K562 (cell line): Measurements from ENCODE around the gene TOMT. TPM values are rescaled to one million over a fixed set of nuclear protein-coding genes. Genes with fewer than 3 reads are reported as not detected.

Source experiments
- BCOR ChIP-seq: fragments of 450-650 bp; IDR thresholded peaks from 2 replicates; pipeline ENCODE4 v1.6.1; 2016
- NFE2L1 ChIP-seq: fragments of 450-650 bp; IDR thresholded peaks from 2 replicates; pipeline ENCODE4 v1.6.1; 2016; ENCODE audit warnings: missing genetic modification characterization, low read depth, mild to moderate bottlenecking, missing compliant biosample characterization, moderate library complexity, borderline replicate concordance
- PML ChIP-seq: IDR thresholded peaks from 2 replicates; pipeline ENCODE4 v1.6.1; 2012; ENCODE audit warnings: low read length, inconsistent platforms
- POLR2AphosphoS2 ChIP-seq: IDR thresholded peaks from 2 replicates; pipeline ENCODE4 v1.6.1; 2012; ENCODE audit warnings: low read length, improper control_type of control experiment
- POLR2B ChIP-seq: fragments of 450-650 bp; IDR thresholded peaks from 2 replicates; pipeline ENCODE4 v1.6.1; 2018; ENCODE audit warnings: low read depth; ENCODE audit not compliant: partially characterized antibody
- SLC30A9 ChIP-seq: fragments of 250-450 bp; sonication (Bioruptor Pico); IDR thresholded peaks from 2 replicates; pipeline ENCODE4 v1.8.0; 2022; ENCODE audit warnings: mild to moderate bottlenecking, moderate library complexity
- TAF1 ChIP-seq: IDR thresholded peaks from 2 replicates; pipeline ENCODE4 v1.6.1; 2011; ENCODE audit warnings: mild to moderate bottlenecking, low read length, moderate library complexity; ENCODE audit not compliant: insufficient read depth, control insufficient read depth, severe bottlenecking; ENCODE audit errors: extremely low read depth
- ZNF3 ChIP-seq: fragments of 250-450 bp; sonication (Bioruptor Pico); IDR thresholded peaks from 2 replicates; pipeline ENCODE4 v1.5.0; 2021; ENCODE audit warnings: mild to moderate bottlenecking, moderate library complexity
- ZSCAN29 ChIP-seq: fragments of 450-650 bp; IDR thresholded peaks from 2 replicates; pipeline ENCODE4 v1.6.1; 2017
- polyA plus RNA-seq, 8 experiments: library from polyadenylated mRNA; depleted of rRNA in 4 of 8; stranded (reverse) in 5 of 8; unstranded in 3 of 8; fragments of >200 nt; fragmentation: Nextera tagmentation in 2 of 8; fragmentation: Illumina TruSeq in 1 of 8; extraction: Ambion mirVana in 2 of 8; extraction: Trizol in 1 of 8; gene quantifications; 2 replicates each; pipeline versions ENCODE4 v1.2.1 to v1.2.3, GENCODE V29; 2011 to 2014; ENCODE audit warnings: inconsistent platforms in 1 of 8, missing spikeins in 1 of 8
- total RNA-seq, 7 experiments: library from RNA; depleted of rRNA in 6 of 7; stranded (reverse); fragments of >200 nt in 6 of 7; fragmentation: Illumina TruSeq in 2 of 7; extraction: Trizol in 2 of 7; gene quantifications; 2 replicates each; pipeline versions ENCODE4 v1.2.1 to v1.2.3, GENCODE V29; 2011 to 2021; ENCODE audit warnings: low replicate concordance in 1 of 7
- TF ChIP-seq, protein P1 (sequence below), 2 experiments: fragments of 450-650 bp; IDR thresholded peaks; 2 replicates each; pipeline ENCODE4 v1.6.1; 2016; ENCODE audit warnings: mild to moderate bottlenecking in 2 of 2, borderline replicate concordance in 1 of 2, low read depth in 1 of 2, moderate library complexity in 1 of 2

TOMT gene
- total and polyA plus RNA-seq, 9 of the 15 experiments (the other 6 are each of a cell fraction or from before 2014, with no cell fraction given): not detected

DNA sequence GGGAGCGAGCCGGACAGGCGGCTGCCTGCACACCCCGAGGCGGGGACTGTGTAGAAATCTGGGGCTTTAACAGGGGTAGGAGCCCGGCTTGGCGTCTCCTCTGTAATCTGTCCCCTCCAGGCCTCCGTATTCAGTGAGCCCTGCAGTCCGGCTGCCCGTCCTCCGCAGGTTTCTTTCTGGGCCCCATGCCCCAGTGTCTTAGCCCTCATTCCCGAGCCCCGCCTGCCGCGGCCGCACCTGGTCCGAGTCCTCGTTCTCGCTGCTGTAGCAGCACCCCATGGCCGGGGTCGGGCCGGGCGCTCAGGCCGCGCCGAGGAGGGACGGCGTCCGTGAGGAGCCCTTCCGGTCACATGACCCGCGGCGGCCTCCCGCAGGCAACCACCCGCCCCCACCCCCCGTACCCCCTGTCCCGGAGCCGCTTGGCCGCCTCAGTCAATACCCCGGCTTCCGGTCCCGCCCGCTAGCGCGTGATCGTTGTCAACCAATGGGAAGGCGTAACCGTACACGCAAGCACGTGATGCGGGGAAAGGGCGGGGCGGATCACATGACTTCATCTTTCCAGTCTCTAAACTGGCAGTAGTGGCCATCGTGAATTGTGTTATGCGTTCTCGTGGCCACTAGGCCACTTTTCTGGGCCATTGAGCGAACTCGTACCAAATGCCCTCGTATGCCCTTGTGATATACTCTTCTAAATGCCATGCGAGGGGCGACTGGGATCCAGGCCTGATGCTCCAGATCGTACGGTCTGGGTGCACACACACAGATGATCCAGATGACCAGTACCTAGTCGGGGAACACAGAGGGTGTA, 2.6 kb upstream of the TOMT start, which contains the start of gene LAMTOR1 (continued):
- TF ChIP-seq, protein P1, sequence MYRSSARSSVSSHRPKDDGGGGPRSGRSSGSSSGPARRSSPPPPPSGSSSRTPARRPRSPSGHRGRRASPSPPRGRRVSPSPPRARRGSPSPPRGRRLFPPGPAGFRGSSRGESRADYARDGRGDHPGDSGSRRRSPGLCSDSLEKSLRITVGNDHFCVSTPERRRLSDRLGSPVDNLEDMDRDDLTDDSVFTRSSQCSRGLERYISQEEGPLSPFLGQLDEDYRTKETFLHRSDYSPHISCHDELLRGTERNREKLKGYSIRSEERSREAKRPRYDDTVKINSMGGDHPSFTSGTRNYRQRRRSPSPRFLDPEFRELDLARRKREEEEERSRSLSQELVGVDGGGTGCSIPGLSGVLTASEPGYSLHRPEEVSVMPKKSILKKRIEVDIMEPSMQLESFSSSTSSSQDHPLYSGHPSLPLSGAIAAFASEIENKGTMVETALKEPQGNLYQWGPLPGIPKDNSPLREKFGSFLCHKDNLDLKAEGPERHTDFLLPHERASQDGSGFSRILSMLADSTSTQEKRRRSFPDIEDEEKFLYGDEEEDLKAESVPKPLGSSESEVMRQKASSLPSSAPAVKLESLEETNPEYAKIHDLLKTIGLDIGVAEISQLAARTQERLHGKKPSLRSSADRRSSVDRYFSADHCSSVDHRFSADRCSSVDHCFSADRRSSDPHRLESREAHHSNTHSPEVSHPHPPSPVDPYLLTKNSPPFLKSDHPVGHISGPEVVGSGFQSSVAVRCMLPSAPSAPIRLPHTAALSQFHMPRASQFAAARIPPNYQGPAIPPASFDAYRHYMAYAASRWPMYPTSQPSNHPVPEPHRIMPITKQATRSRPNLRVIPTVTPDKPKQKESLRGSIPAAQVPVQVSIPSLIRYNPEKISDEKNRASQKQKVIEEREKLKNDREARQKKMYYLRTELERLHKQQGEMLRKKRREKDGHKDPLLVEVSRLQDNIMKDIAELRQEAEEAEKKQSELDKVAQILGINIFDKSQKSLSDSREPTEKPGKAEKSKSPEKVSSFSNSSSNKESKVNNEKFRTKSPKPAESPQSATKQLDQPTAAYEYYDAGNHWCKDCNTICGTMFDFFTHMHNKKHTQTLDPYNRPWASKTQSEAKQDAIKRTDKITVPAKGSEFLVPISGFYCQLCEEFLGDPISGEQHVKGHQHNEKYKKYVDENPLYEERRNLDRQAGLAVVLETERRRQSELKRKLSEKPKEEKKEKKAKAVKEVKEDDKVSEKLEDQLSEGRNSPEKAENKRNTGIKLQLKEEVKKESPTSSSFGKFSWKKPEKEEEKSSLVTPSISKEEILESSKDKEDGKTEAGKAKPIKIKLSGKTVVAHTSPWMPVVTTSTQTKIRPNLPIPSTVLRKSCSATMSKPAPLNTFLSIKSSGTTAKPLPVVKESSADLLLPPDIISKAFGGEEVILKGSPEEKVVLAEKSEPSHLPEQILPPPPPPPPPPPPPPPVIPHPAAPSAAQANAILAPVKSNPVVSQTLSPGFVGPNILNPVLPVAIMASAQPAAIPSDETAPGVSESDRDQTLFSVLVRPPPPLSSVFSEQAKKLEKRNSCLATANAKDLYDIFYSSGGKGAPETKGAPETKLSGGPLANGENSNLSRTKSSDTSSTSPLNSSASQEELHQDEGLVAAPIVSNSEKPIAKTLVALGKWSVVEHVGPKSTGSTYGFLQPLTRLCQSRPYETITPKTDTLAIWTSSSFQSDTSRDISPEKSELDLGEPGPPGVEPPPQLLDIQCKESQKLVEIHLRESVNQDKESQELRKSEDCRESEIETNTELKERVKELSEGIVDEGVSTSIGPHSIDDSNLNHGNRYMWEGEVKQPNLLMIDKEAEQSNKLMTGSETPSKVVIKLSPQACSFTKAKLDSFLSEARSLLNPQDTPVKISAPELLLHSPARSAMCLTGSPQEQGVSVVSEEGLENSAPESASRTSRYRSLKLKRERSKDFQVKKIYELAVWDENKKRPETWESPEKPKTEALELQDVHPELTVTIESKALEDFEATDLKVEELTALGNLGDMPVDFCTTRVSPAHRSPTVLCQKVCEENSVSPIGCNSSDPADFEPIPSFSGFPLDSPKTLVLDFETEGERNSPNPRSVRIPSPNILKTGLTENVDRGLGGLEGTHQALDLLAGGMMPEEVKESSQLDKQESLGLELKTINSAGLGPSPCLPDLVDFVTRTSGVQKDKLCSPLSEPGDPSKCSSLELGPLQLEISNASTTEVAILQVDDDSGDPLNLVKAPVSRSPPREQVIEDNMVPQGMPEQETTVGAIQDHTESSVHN (IDR thresholded peaks at IDR 0.05; ENCODE audit: borderline replicate concordance in 1 of 2, low read depth in 1 of 2): peak in 1 of 2 experiments; percentile 42; a peak in 1 of 4 replicates
- TF ChIP-seq POLR2AphosphoS2 (peak; percentile 66; the same call in 1 of the 2 replicates), PML (peak; percentile 41), SLC30A9 (CRISPR knock-in tag) (0 out of 2 replicates have a peak, but pooled peaks have one; percentile 46), NFE2L1 (tag) (no peak), BCOR (no peak), TAF1 (peak; percentile 73), ZSCAN29 (no peak), ZNF3 (CRISPR knock-in tag) (no peak), POLR2B (peak; percentile 74)
